ENCODE measurements around the gene CLEC6A. TPM values are rescaled to one million over a fixed set of nuclear protein-coding genes. Genes with fewer than 3 reads are reported as not detected.

CLEC6A gene
- total RNA-seq, 1 experiment from 2014 or later = not detected

- Histone ChIP-seq H3K27ac (ENCODE audit: low read length) (no peak overlapping the region), H3K9ac (ENCODE audit: low read length) (no peak overlapping the region), H3K9me2 (replicated peaks; ENCODE audit: low read length) (no peaks in the 10 kb centered on the region), H2AFZ (ENCODE audit: low read length) (no peak overlapping the region), H3K79me2 (ENCODE audit: low read length) (no peaks in the 10 kb centered on the region), H3K4me1 (ENCODE audit: insufficient read depth, low read length) (no peaks in the 10 kb centered on the region), H3F3A (ENCODE audit: low read length, unreplicated experiment) (no peaks in the 10 kb centered on the region), H3K4me2 (ENCODE audit: low read length) (no peak overlapping the region), H3K36me3 (ENCODE audit: low read depth, low read length) (no peaks in the 10 kb centered on the region), H3K9me3 (ENCODE audit: low read length) (no peaks in the 10 kb centered on the region), H4K20me1 (ENCODE audit: low read length) (no peaks in the 10 kb centered on the region), H3K27me3 (ENCODE audit: low read length) (no peaks in the 10 kb centered on the region), H3K4me3 (ENCODE audit: low read length) (no peak overlapping the region)
- DNase-seq (no peak), ATAC-seq (no peak)
- BruUV-seq (replicated peaks) = no TSS peak
- CTCF ChIA-PET = no interaction called here
- intact Hi-C loops (cut with micrococcal nuclease) = no loop called here
- POLR2A ChIA-PET (ENCODE audit: unreplicated experiment) = no interaction called here
- TF ChIP-seq EZH2phosphoT487 (IDR thresholded peaks at IDR 0.05; ENCODE audit: borderline replicate concordance, low read length) (no peak), CTCF (conservative IDR thresholded peaks at IDR 0.05; ENCODE audit: low read depth, low read length) (no peak), EZH2 (IDR thresholded peaks at IDR 0.05; ENCODE audit: low read length, unreplicated experiment) (no peak)
Observed at GRCh38 chr12:8445731-8446130, 10.0 kb upstream of the CLEC6A start.

GRCh38 chr12:8446642-8447547 lies 8.9 kb upstream of the CLEC6A start:
- Histone ChIP-seq H4K20me1 (ENCODE audit: low read length) (no peaks in the 10 kb centered on the region), H3K36me3 (ENCODE audit: low read depth, low read length) (no peaks in the 10 kb centered on the region), H3K9ac (ENCODE audit: low read length) (no peak overlapping the region), H3K27ac (ENCODE audit: low read length) (no peak overlapping the region), H3K4me3 (ENCODE audit: low read length) (no peak overlapping the region), H3F3A (ENCODE audit: low read length, unreplicated experiment) (no peaks in the 10 kb centered on the region), H3K79me2 (ENCODE audit: low read length) (no peaks in the 10 kb centered on the region), H3K9me3 (ENCODE audit: low read length) (no peaks in the 10 kb centered on the region), H3K27me3 (ENCODE audit: low read length) (peaks cover 3% of the 10 kb centered on the region; the same call in 1 of the 2 replicates), H3K9me2 (replicated peaks; ENCODE audit: low read length) (no peaks in the 10 kb centered on the region), H2AFZ (ENCODE audit: low read length) (no peak overlapping the region), H3K4me2 (ENCODE audit: low read length) (no peak overlapping the region), H3K4me1 (ENCODE audit: insufficient read depth, low read length) (no peaks in the 10 kb centered on the region)
- CTCF ChIA-PET = no interaction called here
- intact Hi-C loops (cut with micrococcal nuclease) = no loop called here
- ATAC-seq (no peak), DNase-seq (no peak)
- TF ChIP-seq EZH2 (IDR thresholded peaks at IDR 0.05; ENCODE audit: low read length, unreplicated experiment) (no peak), EZH2phosphoT487 (IDR thresholded peaks at IDR 0.05; ENCODE audit: borderline replicate concordance, low read length) (no peak), CTCF (conservative IDR thresholded peaks at IDR 0.05; ENCODE audit: low read depth, low read length) (no peak)
- no TSS peak for BruUV-seq (replicated peaks)
- POLR2A ChIA-PET (ENCODE audit: unreplicated experiment) = no interaction called here

GRCh38 chr12:8449355-8449859 lies 6.4 kb upstream of the CLEC6A start:
- no peak overlapping the region for H2AFZ ChIP-seq (ENCODE audit: low read length)
- TF ChIP-seq EZH2phosphoT487 (IDR thresholded peaks at IDR 0.05; ENCODE audit: borderline replicate concordance, low read length) = no peak
- TF ChIP-seq EZH2 (IDR thresholded peaks at IDR 0.05; ENCODE audit: low read length, unreplicated experiment) = no peak
- TF ChIP-seq CTCF (conservative IDR thresholded peaks at IDR 0.05; ENCODE audit: low read depth, low read length) = no peak
- no peaks in the 10 kb centered on the region for H3K4me1 ChIP-seq (ENCODE audit: insufficient read depth, low read length)
- BruUV-seq (replicated peaks) = no TSS peak
- no peak overlapping the region for H3K4me2 ChIP-seq (ENCODE audit: low read length)
- H3K79me2 ChIP-seq (ENCODE audit: low read length) = no peaks in the 10 kb centered on the region
- no peaks in the 10 kb centered on the region for H3F3A ChIP-seq (ENCODE audit: low read length, unreplicated experiment)
- H3K9me3 ChIP-seq (ENCODE audit: low read length) = no peaks in the 10 kb centered on the region
- CTCF ChIA-PET = no interaction called here
- H3K9me2 ChIP-seq (replicated peaks; ENCODE audit: low read length) = no peaks in the 10 kb centered on the region
- no peaks in the 10 kb centered on the region for H4K20me1 ChIP-seq (ENCODE audit: low read length)
- POLR2A ChIA-PET (ENCODE audit: unreplicated experiment) = no interaction called here
- H3K9ac ChIP-seq (ENCODE audit: low read length) = no peak overlapping the region
- DNase-seq (no peak), ATAC-seq (no peak)
- intact Hi-C loops (cut with micrococcal nuclease) = no loop called here
- no peaks in the 10 kb centered on the region for H3K36me3 ChIP-seq (ENCODE audit: low read depth, low read length)
- H3K27me3 ChIP-seq (ENCODE audit: low read length) = peaks cover 3% of the 10 kb centered on the region; the same call in 1 of the 2 replicates
- no peak overlapping the region for H3K27ac ChIP-seq (ENCODE audit: low read length)
- no peak overlapping the region for H3K4me3 ChIP-seq (ENCODE audit: low read length)

Data from PC-3 (cell line).